GM03348 (cell line): ENCODE measurements around the gene PSMD1.
"Not testable (repeated sequence)": the region's sequence is repeated elsewhere in the genome, so short reads cannot be mapped to it uniquely, and the experiment has no call there.

ENCODE experiments used
- DNase-seq: peaks from one replicate; pipeline ENCODE4 v3.0.0; 2012; ENCODE audit warnings: low spot score

PSMD1 gene

GRCh38 chr2:231056453-231057416 is at the start of gene PSMD1:
TSS of gene PSMD1 (plus strand) at chr2:231056867. CDS start at chr2:231057026, 159 bp downstream.
- peak; percentile 98 for DNase-seq

- no peak for DNase-seq
Measured at GRCh38 chr2:231007286-231008098, 49.2 kb upstream of the PSMD1 start.

GRCh38 chr2:231008131-231008530 is 48.5 kb upstream of the PSMD1 start:
- DNase-seq, result no peak

- DNase-seq, result no peak
Measured at GRCh38 chr2:231009236-231009919, 47.3 kb upstream of the PSMD1 start.

- DNase-seq, result no peak
Measured at GRCh38 chr2:231010201-231010730, 46.4 kb upstream of the PSMD1 start.

- no peak for DNase-seq
Measured at GRCh38 chr2:231011526-231011925, 45.1 kb upstream of the PSMD1 start.

GRCh38 chr2:231012463-231012862 is 44.2 kb upstream of the PSMD1 start:
- no peak for DNase-seq

GRCh38 chr2:231013820-231014219 is 42.8 kb upstream of the PSMD1 start:
- DNase-seq, result no peak

GRCh38 chr2:231015478-231015877 is 41.2 kb upstream of the PSMD1 start:
- DNase-seq, result no peak

GRCh38 chr2:231015926-231016325 is 40.7 kb upstream of the PSMD1 start:
- no peak for DNase-seq

- no peak for DNase-seq
Measured at GRCh38 chr2:231016566-231017230, 40.0 kb upstream of the PSMD1 start.

GRCh38 chr2:231017231-231017598 is 39.5 kb upstream of the PSMD1 start:
- DNase-seq, result no peak

GRCh38 chr2:231018184-231018583 is 38.5 kb upstream of the PSMD1 start:
- no peak for DNase-seq

- DNase-seq, result not testable (repeated sequence)
Measured at GRCh38 chr2:231025059-231025458, 31.6 kb upstream of the PSMD1 start.

- no peak for DNase-seq
Measured at GRCh38 chr2:231028889-231029288, 27.8 kb upstream of the PSMD1 start.

- DNase-seq, result no peak
Measured at GRCh38 chr2:231029563-231029962, 27.1 kb upstream of the PSMD1 start.

- no peak for DNase-seq
Measured at GRCh38 chr2:231030725-231031124, 25.9 kb upstream of the PSMD1 start.

GRCh38 chr2:231032575-231033140 is 24.0 kb upstream of the PSMD1 start:
- DNase-seq, result no peak

GRCh38 chr2:231033147-231034132 is 23.2 kb upstream of the PSMD1 start:
- no peak for DNase-seq
